Esophagus mucosa (tissue), 1 donor: ENCODE results near the gene ZNF592. TPM values are rescaled to one million over a fixed set of nuclear protein-coding genes. Genes with fewer than 3 reads are reported as not detected.
A peak's percentile ranks its signal among the peaks of the same experiment; 100 is the strongest.

ENCODE experiments used
- ATAC-seq: fragments of 200-7000 bp; cut with Tn5 transposase; one replicate; pipeline ENCODE4 v1.9.1; 2020
- total RNA-seq: library from RNA; stranded (reverse); gene quantifications from one replicate; pipeline ENCODE4 v1.2.4, GENCODE V29; 2023
- donor health status: DM: yes; HTN: yes; CAD: no.

ZNF592 gene
- total RNA-seq, 1 donor from 2014 or later: 12.6 TPM

- ATAC-seq: no peak
Observed at GRCh38 chr15:84829428-84829827, 81.0 kb downstream of the ZNF592 start.

- ATAC-seq: no peak
Observed at GRCh38 chr15:84830036-84830435, 81.6 kb downstream of the ZNF592 start.

- no peak for ATAC-seq
Observed at GRCh38 chr15:84831028-84831427, 82.6 kb downstream of the ZNF592 start.

GRCh38 chr15:84831613-84832012, 83.2 kb downstream of the ZNF592 start:
- ATAC-seq: no peak

- no peak for ATAC-seq
Observed at GRCh38 chr15:84832448-84833040, 84.2 kb downstream of the ZNF592 start.

GRCh38 chr15:84833447-84834228, 85.2 kb downstream of the ZNF592 start:
- ATAC-seq: no peak

GRCh38 chr15:84834229-84834955, 86.0 kb downstream of the ZNF592 start:
- ATAC-seq: no peak

- ATAC-seq: peak; percentile 34
Observed at GRCh38 chr15:84834969-84835368, 86.6 kb downstream of the ZNF592 start.

- ATAC-seq: no peak
Observed at GRCh38 chr15:84835661-84836337, 87.4 kb downstream of the ZNF592 start.

- ATAC-seq: no peak
Observed at GRCh38 chr15:84836844-84837243, 88.5 kb downstream of the ZNF592 start.

- ATAC-seq: no peak
Observed at GRCh38 chr15:84839714-84840113, 91.3 kb downstream of the ZNF592 start.

- ATAC-seq: no peak
Observed at GRCh38 chr15:84840255-84840654, 91.9 kb downstream of the ZNF592 start.

GRCh38 chr15:84840741-84841429, 92.5 kb downstream of the ZNF592 start:
- peak; percentile 23 for ATAC-seq

GRCh38 chr15:84842781-84843180, 94.4 kb downstream of the ZNF592 start:
- ATAC-seq: no peak

GRCh38 chr15:84844964-84845363, 96.6 kb downstream of the ZNF592 start:
- ATAC-seq: no peak

- peak; percentile 94 for ATAC-seq
Observed at GRCh38 chr15:84845631-84846030, 97.2 kb downstream of the ZNF592 start.

GRCh38 chr15:84846269-84846668, 97.9 kb downstream of the ZNF592 start:
- no peak for ATAC-seq

- ATAC-seq: no peak
Observed at GRCh38 chr15:84847382-84847781, 99.0 kb downstream of the ZNF592 start.

- no peak for ATAC-seq
Observed at GRCh38 chr15:84852212-84852611, 103.8 kb downstream of the ZNF592 start.

- no peak for ATAC-seq
Observed at GRCh38 chr15:84855136-84855535, 106.7 kb downstream of the ZNF592 start.

- ATAC-seq: no peak
Observed at GRCh38 chr15:84855765-84856164, 107.4 kb downstream of the ZNF592 start.
